HG03045 (cell line): ENCODE data around the gene CSMD2.

ENCODE experiments used
- ATAC-seq: cut with Tn5 transposase; IDR thresholded peaks from one replicate; pipeline ENCODE4 v1.9.1; 2021; ENCODE audit warnings: mild to moderate bottlenecking, moderate library complexity; ENCODE audit not compliant: unreplicated experiment

CSMD2 gene

DNA sequence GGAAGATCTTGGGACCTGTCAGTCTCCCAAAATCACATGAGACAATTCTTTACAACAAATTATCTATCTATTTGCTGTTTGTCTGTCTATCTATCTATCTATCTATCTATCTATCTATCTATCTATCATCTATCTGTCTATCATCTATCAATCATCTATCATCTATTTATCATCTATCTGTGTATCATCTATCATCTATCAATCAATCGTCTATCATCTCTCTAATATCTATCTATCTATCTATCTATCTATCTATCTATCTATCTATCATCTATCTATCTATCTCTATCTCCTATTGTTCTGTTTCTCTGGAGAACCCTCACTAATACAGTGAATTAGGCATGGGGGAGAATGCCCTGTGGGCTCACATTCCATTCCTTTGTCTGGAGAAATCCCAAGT lies 374.5 kb downstream of the CSMD2 start:
- ATAC-seq = no peak

GRCh38 chr1:33784876-33785275 lies 380.2 kb downstream of the CSMD2 start:
- ATAC-seq = no peak

GRCh38 chr1:33782776-33783175 lies 382.3 kb downstream of the CSMD2 start:
- no peak for ATAC-seq

DNA sequence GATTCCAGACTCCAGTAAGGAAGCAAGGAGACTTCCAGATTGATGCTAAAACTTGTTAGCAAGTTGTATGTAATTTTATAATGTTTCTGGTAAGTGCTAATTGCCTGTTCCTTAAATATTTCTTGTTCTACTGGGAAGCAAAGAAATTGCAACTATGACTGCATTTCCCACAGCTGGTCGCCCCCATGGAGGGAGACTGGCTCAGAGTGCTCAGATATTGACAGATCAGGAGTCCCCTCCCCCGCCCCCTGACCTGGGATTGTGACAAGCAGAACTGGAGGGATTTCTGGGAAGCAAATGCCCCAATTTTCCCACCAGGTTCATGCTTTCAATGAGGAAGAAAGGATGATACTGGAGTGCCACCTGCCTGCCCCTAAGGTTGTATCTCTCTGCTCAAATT lies 383.4 kb downstream of the CSMD2 start:
- no peak for ATAC-seq

GRCh38 chr1:33777337-33777736 lies 387.7 kb downstream of the CSMD2 start:
- ATAC-seq = no peak

- ATAC-seq = no peak
Observed at GRCh38 chr1:33768821-33769220, 396.2 kb downstream of the CSMD2 start.

- no peak for ATAC-seq
Observed at GRCh38 chr1:33768106-33768505, 396.9 kb downstream of the CSMD2 start.

- ATAC-seq = no peak
Observed at GRCh38 chr1:33764149-33764548, 400.9 kb downstream of the CSMD2 start.

- ATAC-seq = no peak
Observed at GRCh38 chr1:33763406-33763805, 401.6 kb downstream of the CSMD2 start.

GRCh38 chr1:33762962-33763361 lies 402.1 kb downstream of the CSMD2 start:
- no peak for ATAC-seq

- no peak for ATAC-seq
Observed at GRCh38 chr1:33762109-33762830, 402.8 kb downstream of the CSMD2 start.

- ATAC-seq = no peak
Observed at GRCh38 chr1:33758698-33759097, 406.3 kb downstream of the CSMD2 start.

GRCh38 chr1:33753087-33753856 lies 411.8 kb downstream of the CSMD2 start:
- ATAC-seq = no peak

DNA sequence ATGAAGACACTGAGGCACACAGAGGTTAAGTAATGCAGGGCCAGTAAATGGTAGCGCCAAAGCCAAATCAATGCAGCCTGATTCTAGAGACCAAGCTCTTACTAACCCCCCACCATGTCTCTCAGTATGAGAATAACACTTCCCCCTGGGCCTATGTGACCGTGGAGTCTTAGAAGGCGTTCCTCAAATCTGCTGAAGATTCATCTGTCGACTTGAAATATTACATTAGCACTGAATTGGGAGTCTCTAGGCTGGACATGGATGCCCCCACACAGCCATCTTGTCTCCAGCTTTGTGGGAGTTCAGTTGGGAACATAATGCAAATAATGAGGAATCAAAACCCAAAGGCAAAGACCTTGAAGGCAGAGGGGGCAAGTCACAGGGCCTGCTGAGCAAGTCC lies 419.1 kb downstream of the CSMD2 start:
- ATAC-seq = no peak

- no peak for ATAC-seq
Observed at GRCh38 chr1:33743221-33743998, 421.6 kb downstream of the CSMD2 start.

GRCh38 chr1:33742663-33743062 lies 422.4 kb downstream of the CSMD2 start:
- ATAC-seq = no peak

- ATAC-seq = no peak
Observed at GRCh38 chr1:33741749-33742148, 423.3 kb downstream of the CSMD2 start.

DNA sequence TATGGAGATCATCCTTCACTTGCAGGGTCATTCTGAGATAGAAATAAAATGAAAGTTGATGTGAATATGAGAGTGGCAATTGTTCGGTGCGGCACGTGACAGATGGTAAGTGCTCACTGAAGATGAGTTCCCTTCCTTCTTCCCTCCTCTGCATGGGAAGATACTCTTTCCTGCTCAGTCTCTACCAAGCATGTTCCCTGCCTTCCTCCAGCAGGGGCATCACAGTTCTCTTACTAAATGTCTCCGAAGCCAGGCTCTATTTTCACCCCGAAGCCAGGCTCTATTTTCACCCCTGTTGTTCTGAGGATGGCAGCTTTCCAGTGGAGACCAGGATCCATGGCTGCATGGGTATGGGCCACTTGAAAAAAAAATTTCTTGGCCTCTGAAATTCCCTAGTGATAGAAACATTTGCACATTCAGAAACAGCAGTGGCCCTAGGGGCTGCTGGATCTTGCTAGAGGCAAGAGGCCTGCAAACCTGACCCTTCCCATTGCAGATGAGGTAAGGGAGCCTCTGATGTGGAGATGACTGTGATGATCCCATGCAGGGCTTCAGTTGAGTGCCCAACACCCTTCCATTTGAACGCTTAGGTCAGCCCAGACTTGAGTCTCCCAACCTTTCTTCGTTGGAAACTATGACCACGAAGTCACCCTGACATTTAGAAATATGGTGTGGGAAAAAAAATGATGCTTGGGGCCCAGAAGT lies 424.8 kb downstream of the CSMD2 start:
- no peak for ATAC-seq

- no peak for ATAC-seq
Observed at GRCh38 chr1:33738976-33739375, 426.1 kb downstream of the CSMD2 start.

- ATAC-seq = no peak
Observed at GRCh38 chr1:33738536-33738935, 426.5 kb downstream of the CSMD2 start.

- no peak for ATAC-seq
Observed at GRCh38 chr1:33736496-33736895, 428.5 kb downstream of the CSMD2 start.
